OCI-LY3 (cell line): Measurements from ENCODE around the gene PLEKHO1.
"Not testable (repeated sequence)": the region's sequence is repeated elsewhere in the genome, so short reads cannot be mapped to it uniquely, and the experiment has no call there.

Source experiments
- H2AFZ ChIP-seq: fragments of 200-600, 300-600 bp; shearing (Covaris generic); 2 replicates; pipeline ENCODE4 v1.6.0; 2014; ENCODE audit warnings: antibody characterized with exemption, low read depth, low read length
- H3K27ac ChIP-seq: fragments of 200-600, 300-600 bp; sonication (generic); 2 replicates; pipeline ENCODE4 v1.5.1; 2014; ENCODE audit warnings: mild to moderate bottlenecking, low read length, moderate library complexity, mixed read lengths
- H3K27me3 ChIP-seq: fragments of 200-600, 300-600 bp; sonication (generic); 2 replicates; pipeline ENCODE4 v1.6.1; 2014; ENCODE audit warnings: low read depth, low read length, mixed read lengths
- H3K36me3 ChIP-seq: fragments of 200-600, 300-600 bp; sonication (generic); replicated peaks from 2 replicates; pipeline ENCODE3; 2014; ENCODE audit warnings: low read depth, low read length, mixed read lengths
- H3K4me1 ChIP-seq: fragments of 300-600, 200-600 bp; sonication (generic); 2 replicates; pipeline ENCODE4 v1.6.1; 2014; ENCODE audit warnings: low read length, mixed read lengths
- H3K4me2 ChIP-seq: fragments of 200-600, 300-600 bp; sonication (generic); 2 replicates; pipeline ENCODE4 v1.6.1; 2014; ENCODE audit warnings: low read length, mixed read lengths
- H3K4me3 ChIP-seq: fragments of 300-600, 200-600 bp; sonication (generic); 2 replicates; pipeline ENCODE4 v1.5.1; 2014; ENCODE audit warnings: antibody characterized with exemption, mild to moderate bottlenecking, low read length, moderate library complexity
- H3K79me2 ChIP-seq: fragments of 300-600, 200-600 bp; shearing (Covaris generic); 2 replicates; pipeline ENCODE4 v1.6.1; 2014; ENCODE audit warnings: mild to moderate bottlenecking, low read length, mixed read lengths
- H3K9ac ChIP-seq: fragments of 300-600, 200-600 bp; shearing (Covaris generic); 2 replicates; pipeline ENCODE4 v1.6.0; 2014; ENCODE audit warnings: mild to moderate bottlenecking, low read length, moderate library complexity
- H3K9me3 ChIP-seq: fragments of 200-600, 300-600 bp; shearing (Covaris generic); 2 replicates; pipeline ENCODE4 v1.6.1; 2014; ENCODE audit warnings: low read length, mixed read lengths; ENCODE audit not compliant: insufficient read depth
- H4K20me1 ChIP-seq: fragments of 200-600, 300-600 bp; sonication (generic); 2 replicates; pipeline ENCODE4 v1.6.1; 2016; ENCODE audit warnings: low read length, mixed read lengths; ENCODE audit not compliant: insufficient read depth
- CTCF ChIP-seq: fragments of 200-600, 300-600 bp; sonication (generic); IDR thresholded peaks from 2 replicates; pipeline ENCODE4 v1.5.1; 2014; ENCODE audit warnings: antibody characterized with exemption, low read length, low read depth
- EZH2phosphoT487 ChIP-seq: fragments of 200-600 bp; shearing (Covaris generic); IDR thresholded peaks from 2 replicates; pipeline ENCODE4 v1.6.1; 2018; ENCODE audit warnings: antibody characterized with exemption, mixed run types, low read depth

PLEKHO1 gene

DNA sequence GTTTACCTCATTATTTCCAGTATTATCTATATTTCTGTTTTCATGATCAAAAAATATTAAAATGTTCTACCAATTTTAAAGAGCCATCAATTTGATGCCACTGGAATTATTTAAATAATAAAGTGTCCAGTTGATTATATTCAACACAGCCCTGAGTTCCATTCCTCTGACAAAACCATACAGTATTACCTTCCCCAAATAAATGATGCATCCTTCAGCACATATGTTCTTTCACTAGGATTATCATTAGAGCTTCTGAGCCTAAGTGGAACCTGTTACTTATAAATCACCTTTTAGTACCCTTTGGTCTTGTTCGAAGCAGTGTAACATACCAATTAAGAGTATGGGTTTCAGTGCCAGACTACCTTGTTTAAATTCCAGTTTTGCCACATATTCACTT, 17.3 kb upstream of the PLEKHO1 start:
- Histone ChIP-seq H3K9me3 (peaks cover 2% of the 10 kb centered on the region; the same call in 1 of the 2 replicates), H3K4me2 (no peak overlapping the region), H3K9ac (no peak overlapping the region), H3K4me1 (no peaks in the 10 kb centered on the region), H3K27ac (no peak overlapping the region), H3K79me2 (no peaks in the 10 kb centered on the region), H2AFZ (no peak overlapping the region), H3K36me3 (peaks cover 6% of the 10 kb centered on the region), H3K4me3 (no peak overlapping the region), H4K20me1 (no peaks in the 10 kb centered on the region), H3K27me3 (no peaks in the 10 kb centered on the region)
- TF ChIP-seq EZH2phosphoT487: no peak
- TF ChIP-seq CTCF: no peak

- no peak overlapping the region for H3K27ac ChIP-seq
- H3K79me2 ChIP-seq: no peaks in the 10 kb centered on the region
- no peak for TF ChIP-seq EZH2phosphoT487
- no peaks in the 10 kb centered on the region for H3K4me1 ChIP-seq
- no peak overlapping the region for H2AFZ ChIP-seq
- H3K27me3 ChIP-seq: no peaks in the 10 kb centered on the region
- no peaks in the 10 kb centered on the region for H4K20me1 ChIP-seq
- H3K4me2 ChIP-seq: no peak overlapping the region
- H3K4me3 ChIP-seq: no peak overlapping the region
- H3K9me3 ChIP-seq: peaks cover 2% of the 10 kb centered on the region; the same call in 1 of the 2 replicates
- no peak overlapping the region for H3K9ac ChIP-seq
- peaks cover 6% of the 10 kb centered on the region for H3K36me3 ChIP-seq
Measured at GRCh38 chr1:150134537-150134936, 15.2 kb upstream of the PLEKHO1 start.

GRCh38 chr1:150135400-150135799, 14.3 kb upstream of the PLEKHO1 start:
- H4K20me1 ChIP-seq, H3K36me3 ChIP-seq, H3K4me3 ChIP-seq, H3K4me1 ChIP-seq, H3K79me2 ChIP-seq, H3K4me2 ChIP-seq, H3K27ac ChIP-seq, H3K9me3 ChIP-seq, H3K9ac ChIP-seq, H2AFZ ChIP-seq, H3K27me3 ChIP-seq: not testable (repeated sequence)

- Histone ChIP-seq H3K9ac (no peak overlapping the region), H3K79me2 (no peaks in the 10 kb centered on the region), H3K36me3 (peaks cover 6% of the 10 kb centered on the region), H2AFZ (no peak overlapping the region), H3K4me2 (no peak overlapping the region), H3K4me1 (no peaks in the 10 kb centered on the region), H3K27ac (no peak overlapping the region), H3K27me3 (no peaks in the 10 kb centered on the region), H3K4me3 (no peak overlapping the region), H3K9me3 (peaks cover 2% of the 10 kb centered on the region; the same call in 1 of the 2 replicates), H4K20me1 (no peaks in the 10 kb centered on the region)
- no peak for TF ChIP-seq CTCF
- TF ChIP-seq EZH2phosphoT487: no peak
Measured at GRCh38 chr1:150138044-150138443, 11.7 kb upstream of the PLEKHO1 start.

DNA sequence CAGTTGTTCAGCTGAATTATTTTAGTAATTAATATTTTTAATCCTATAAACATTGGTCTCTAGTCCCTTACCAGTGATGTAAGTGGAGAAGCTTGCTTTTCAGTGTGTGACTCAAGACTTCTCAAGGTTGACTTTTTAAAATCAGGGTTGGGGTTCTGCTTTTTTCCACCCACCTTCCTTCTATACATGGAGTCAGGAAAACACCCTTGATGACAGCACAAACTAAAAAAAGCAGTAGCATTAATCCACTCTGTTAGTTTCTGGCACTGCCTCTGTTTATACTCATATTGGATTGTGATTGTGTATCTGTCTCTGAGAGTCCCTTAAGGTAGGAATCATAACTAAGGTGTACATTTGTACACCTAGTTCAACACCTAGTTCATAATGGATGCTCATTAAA, 8.3 kb upstream of the PLEKHO1 start:
- Histone ChIP-seq H3K27ac (no peak overlapping the region), H3K4me1 (no peaks in the 10 kb centered on the region), H3K79me2 (no peaks in the 10 kb centered on the region), H3K27me3 (no peaks in the 10 kb centered on the region), H3K36me3 (no peaks in the 10 kb centered on the region), H3K4me2 (no peak overlapping the region), H2AFZ (no peak overlapping the region), H4K20me1 (no peaks in the 10 kb centered on the region), H3K9me3 (no peaks in the 10 kb centered on the region), H3K4me3 (no peak overlapping the region), H3K9ac (no peak overlapping the region)
- no peak for TF ChIP-seq CTCF
- no peak for TF ChIP-seq EZH2phosphoT487
